Central memory CD4-positive, alpha-beta T cell (primary cell): ENCODE data around the gene COA5.

Experiments used
- DNase-seq: peaks from one replicate; pipeline ENCODE4 v3.0.0; 2022

COA5 gene

GRCh38 chr2:98571121-98571701 lies 37.1 kb downstream of the COA5 start:
- no peak for DNase-seq

GRCh38 chr2:98570356-98570755 lies 38.0 kb downstream of the COA5 start:
- no peak for DNase-seq

GRCh38 chr2:98569915-98570314 lies 38.4 kb downstream of the COA5 start:
- no peak for DNase-seq

- peak; percentile 54 for DNase-seq
Measured at GRCh38 chr2:98569197-98569793, 39.0 kb downstream of the COA5 start.

- DNase-seq, result no peak
Measured at GRCh38 chr2:98568161-98568956, 40.0 kb downstream of the COA5 start.

- no peak for DNase-seq
Measured at GRCh38 chr2:98565941-98566340, 42.4 kb downstream of the COA5 start.

GRCh38 chr2:98565286-98565860 lies 42.9 kb downstream of the COA5 start:
- no peak for DNase-seq

GRCh38 chr2:98564541-98565132 lies 43.7 kb downstream of the COA5 start:
- DNase-seq, result no peak

GRCh38 chr2:98563394-98563793 lies 44.9 kb downstream of the COA5 start:
- DNase-seq, result no peak

- no peak for DNase-seq
Measured at GRCh38 chr2:98561902-98562695, 46.2 kb downstream of the COA5 start.

- no peak for DNase-seq
Measured at GRCh38 chr2:98561018-98561417, 47.3 kb downstream of the COA5 start.

- no peak for DNase-seq
Measured at GRCh38 chr2:98560256-98560771, 48.0 kb downstream of the COA5 start.

GRCh38 chr2:98559581-98559980 lies 48.7 kb downstream of the COA5 start:
- DNase-seq, result no peak

GRCh38 chr2:98558852-98559530 lies 49.3 kb downstream of the COA5 start:
- no peak for DNase-seq

- no peak for DNase-seq
Measured at GRCh38 chr2:98556344-98557033, 51.8 kb downstream of the COA5 start.

GRCh38 chr2:98555696-98556095 lies 52.6 kb downstream of the COA5 start:
- no peak for DNase-seq

GRCh38 chr2:98554116-98554861 lies 54.0 kb downstream of the COA5 start:
- DNase-seq, result no peak

GRCh38 chr2:98552499-98553179 lies 55.7 kb downstream of the COA5 start:
- no peak for DNase-seq

- DNase-seq, result peak; percentile 33
Measured at GRCh38 chr2:98551316-98551715, 57.0 kb downstream of the COA5 start.

- DNase-seq, result no peak
Measured at GRCh38 chr2:98550165-98550564, 58.1 kb downstream of the COA5 start.
